A673 (cell line): ENCODE results near the gene BHMT2. TPM values are rescaled to one million over a fixed set of nuclear protein-coding genes. Genes with fewer than 3 reads are reported as not detected.

Source experiments
- BruUV-seq: library from RNA; stranded (reverse); fragments of 400-500 nt; replicated peaks from 2 replicates; lab custom pipeline; 2021; lab: Mats Ljungman, UMichigan
- CTCF ChIA-PET: fragments of 300-600 bp; sonication (Branson Sonifier 250); formaldehyde crosslinking; loops from one replicate; lab custom pipeline; 2022; ENCODE audit warnings: antibody characterized with exemption; lab: Charles Lee
- POLR2A ChIA-PET: fragments of 300-600 bp; sonication (Branson Sonifier 250); formaldehyde crosslinking; loops from one replicate; lab custom pipeline; 2022; ENCODE audit warnings: antibody characterized with exemption; ENCODE audit not compliant: low non-redundant PET; lab: Charles Lee
- DNase-seq: peaks from one replicate; pipeline ENCODE4 v3.0.0-alpha.2; 2015; ENCODE audit warnings: low spot score
- H3K27ac ChIP-seq: fragments of 200-600 bp; sonication (generic); 2 replicates; pipeline ENCODE4 v1.5.1; 2016; ENCODE audit warnings: mixed run types, low read depth, mild to moderate bottlenecking, mixed read lengths, antibody characterized with exemption, low read length; ENCODE audit not compliant: poor library complexity, severe bottlenecking
- H3K27me3 ChIP-seq: fragments of 200-600 bp; sonication (generic); replicated peaks from 2 replicates; pipeline ENCODE4 v1.6.1; 2017; ENCODE audit warnings: mixed run types, low read depth, mild to moderate bottlenecking, mixed read lengths, antibody characterized with exemption, low read length; ENCODE audit not compliant: insufficient read depth, poor library complexity
- H3K36me3 ChIP-seq: fragments of 200-600 bp; sonication (generic); 2 replicates; pipeline ENCODE4 v1.6.1; 2016; ENCODE audit warnings: mixed run types, mild to moderate bottlenecking, mixed read lengths, antibody characterized with exemption, low read length; ENCODE audit not compliant: insufficient read depth, poor library complexity, severe bottlenecking
- H3K4me1 ChIP-seq: fragments of 200-600 bp; sonication (generic); 2 replicates; pipeline ENCODE4 v1.6.1; 2017; ENCODE audit warnings: mixed run types, mild to moderate bottlenecking, mixed read lengths, antibody characterized with exemption, low read length; ENCODE audit not compliant: insufficient read depth, poor library complexity, severe bottlenecking
- H3K4me3 ChIP-seq: fragments of 200-600 bp; sonication (generic); 2 replicates; pipeline ENCODE4 v1.5.1; 2016; ENCODE audit warnings: low read depth, mixed run types, mild to moderate bottlenecking, mixed read lengths, low read length; ENCODE audit not compliant: poor library complexity, severe bottlenecking
- H3K9me3 ChIP-seq: fragments of 200-600 bp; sonication (generic); 2 replicates; pipeline ENCODE4 v1.6.1; 2016; ENCODE audit warnings: mixed run types, low read depth, mild to moderate bottlenecking, mixed read lengths, antibody characterized with exemption, low read length; ENCODE audit not compliant: poor library complexity, severe bottlenecking
- EZH2 ChIP-seq: fragments of 200-600 bp; sonication (generic); IDR thresholded peaks from 2 replicates; pipeline ENCODE4 v1.6.1; 2017; ENCODE audit warnings: borderline replicate concordance, low read depth, mild to moderate bottlenecking, mixed read lengths, antibody characterized with exemption, low read length; ENCODE audit not compliant: poor library complexity, severe bottlenecking
- intact Hi-C: fragments of 100-400 bp; cut with micrococcal nuclease; formaldehyde crosslinking; loops from one replicate; pipeline ENCODE4 v1.10.0; 2022; ENCODE audit not compliant: unreplicated experiment
- total RNA-seq: library from RNA; stranded (reverse); gene quantifications from 2 replicates; pipeline ENCODE4 v1.2.3, GENCODE V29; 2021
- TF ChIP-seq, protein P1 (sequence below): fragments of 300-800, 200-600 bp; sonication (generic); conservative IDR thresholded peaks from 2 replicates; pipeline ENCODE4 v1.5.1; 2017; ENCODE audit warnings: low read depth, mild to moderate bottlenecking, antibody characterized with exemption, low read length, moderate library complexity, mixed read lengths

Gene BHMT2
- total RNA-seq, 1 experiment from 2014 or later, result 0.19 TPM

DNA sequence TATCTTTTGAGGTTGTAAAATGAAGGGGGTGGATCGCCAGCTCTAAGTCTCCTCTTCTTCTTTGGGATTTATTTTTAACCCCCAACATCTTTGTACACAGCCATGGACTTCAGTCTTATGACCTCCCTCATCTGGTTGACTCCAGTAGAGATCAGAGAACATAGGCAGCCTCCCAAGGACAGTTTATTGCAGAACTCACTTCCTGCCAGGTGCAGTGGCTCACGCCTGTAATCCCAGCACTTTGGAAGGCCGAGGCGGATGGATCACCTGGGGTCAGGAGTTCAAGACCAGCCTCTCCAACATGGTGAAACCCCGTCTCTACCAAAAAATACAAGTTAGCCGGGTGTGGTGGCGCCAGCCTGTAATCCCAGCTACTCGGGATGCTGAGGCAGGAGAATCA lies 39.2 kb downstream of the BHMT2 start:
- CTCF ChIA-PET, result no interaction called here
- Histone ChIP-seq H3K4me1 (no peaks in the 10 kb centered on the region), H3K27ac (no peak overlapping the region), H3K4me3 (no peak overlapping the region), H3K27me3 (peaks cover 17% of the 10 kb centered on the region), H3K36me3 (no peaks in the 10 kb centered on the region), H3K9me3 (no peaks in the 10 kb centered on the region)
- BruUV-seq, result no TSS peak
- intact Hi-C loops, result no loop called here
- POLR2A ChIA-PET, result no interaction called here
- no peak for DNase-seq
- no peak for TF ChIP-seq EZH2
- TF ChIP-seq, protein P1, sequence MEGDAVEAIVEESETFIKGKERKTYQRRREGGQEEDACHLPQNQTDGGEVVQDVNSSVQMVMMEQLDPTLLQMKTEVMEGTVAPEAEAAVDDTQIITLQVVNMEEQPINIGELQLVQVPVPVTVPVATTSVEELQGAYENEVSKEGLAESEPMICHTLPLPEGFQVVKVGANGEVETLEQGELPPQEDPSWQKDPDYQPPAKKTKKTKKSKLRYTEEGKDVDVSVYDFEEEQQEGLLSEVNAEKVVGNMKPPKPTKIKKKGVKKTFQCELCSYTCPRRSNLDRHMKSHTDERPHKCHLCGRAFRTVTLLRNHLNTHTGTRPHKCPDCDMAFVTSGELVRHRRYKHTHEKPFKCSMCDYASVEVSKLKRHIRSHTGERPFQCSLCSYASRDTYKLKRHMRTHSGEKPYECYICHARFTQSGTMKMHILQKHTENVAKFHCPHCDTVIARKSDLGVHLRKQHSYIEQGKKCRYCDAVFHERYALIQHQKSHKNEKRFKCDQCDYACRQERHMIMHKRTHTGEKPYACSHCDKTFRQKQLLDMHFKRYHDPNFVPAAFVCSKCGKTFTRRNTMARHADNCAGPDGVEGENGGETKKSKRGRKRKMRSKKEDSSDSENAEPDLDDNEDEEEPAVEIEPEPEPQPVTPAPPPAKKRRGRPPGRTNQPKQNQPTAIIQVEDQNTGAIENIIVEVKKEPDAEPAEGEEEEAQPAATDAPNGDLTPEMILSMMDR, result no peak

GRCh38 chr5:79109527-79110492 lies 40.2 kb downstream of the BHMT2 start:
- intact Hi-C loops, result no loop called here
- Histone ChIP-seq H3K4me3 (no peak overlapping the region), H3K4me1 (no peaks in the 10 kb centered on the region), H3K9me3 (no peaks in the 10 kb centered on the region), H3K27me3 (peaks cover 25% of the 10 kb centered on the region), H3K27ac (no peak overlapping the region), H3K36me3 (no peaks in the 10 kb centered on the region)
- CTCF ChIA-PET, result no interaction called here
- POLR2A ChIA-PET, result no interaction called here
- DNase-seq, result no peak
- no TSS peak for BruUV-seq
- TF ChIP-seq, protein P1, result peak; percentile 42
- no peak for TF ChIP-seq EZH2

DNA sequence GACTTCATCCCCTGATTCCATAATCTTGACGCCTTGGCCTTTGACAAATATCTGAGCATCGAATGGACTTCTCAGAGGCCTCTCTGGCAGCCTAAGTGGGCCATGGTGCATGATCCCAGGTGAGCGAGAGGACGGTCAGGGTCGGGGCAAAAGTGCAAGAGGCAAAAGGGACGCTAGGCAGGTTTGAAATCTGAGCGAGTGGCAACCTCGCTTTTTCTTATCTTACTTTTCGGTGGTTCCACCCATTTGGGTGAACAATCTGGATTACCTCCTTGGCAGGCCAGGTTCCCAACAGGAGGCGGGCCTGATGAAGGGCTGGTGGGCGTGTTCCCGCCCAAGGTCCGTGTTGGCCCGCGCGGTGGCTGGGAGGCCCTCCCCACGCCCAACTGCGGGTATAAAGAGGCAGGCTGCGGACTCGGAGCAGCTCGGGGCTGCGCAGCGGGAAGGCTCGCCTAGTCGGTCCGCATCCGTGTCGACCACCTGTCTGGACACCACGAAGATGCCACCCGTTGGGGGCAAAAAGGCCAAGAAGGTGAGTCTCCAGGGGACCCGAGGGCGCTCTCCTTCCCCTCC lies 41.9 kb downstream of the BHMT2 start, which contains the start of gene BHMT:
TSS of gene BHMT (plus strand) at position 423 of the 573 bp plus-strand sequence. CDS start at position 500, 77 bp downstream.
- H3K4me1 ChIP-seq, result no peaks in the 10 kb centered on the region
- H3K9me3 ChIP-seq, result no peaks in the 10 kb centered on the region
- H3K4me3 ChIP-seq, result no peak within 1 kb of the TSS
- peaks cover 34% of the 10 kb centered on the region for H3K27me3 ChIP-seq
- intact Hi-C loops, result no loop called here
- ChIA-PET POLR2A (no interaction called here), CTCF (no interaction called here)
- no peak within 1 kb of the TSS for H3K27ac ChIP-seq
- no TSS peak for BruUV-seq
- H3K36me3 ChIP-seq, result no peaks in the 10 kb centered on the region
- DNase-seq, result no peak
- TF ChIP-seq EZH2, result no peak
- TF ChIP-seq, protein P1, result no peak
